Immature natural killer cell (primary cell): ENCODE measurements around the gene IRS1. TPM values are rescaled to one million over a fixed set of nuclear protein-coding genes. Genes with fewer than 3 reads are reported as not detected.
A peak's percentile ranks its signal among the peaks of the same experiment; 100 is the strongest.
"Not testable (repeated sequence)": the region's sequence is repeated elsewhere in the genome, so short reads cannot be mapped to it uniquely, and the experiment has no call there.

Experiments used
- DNase-seq, 3 donors: peaks; one replicate each; pipeline ENCODE4 v3.0.0; 2022; ENCODE audit warnings: mixed read lengths in 1 of 3
- H3K27ac Mint-ChIP-seq, 6 donors: one replicate each; pipeline ENCODE4 v1.8.0; 2020; ENCODE audit warnings: mixed read lengths in 6 of 6, mild to moderate bottlenecking in 5 of 6, inconsistent platforms in 4 of 6, moderate library complexity in 3 of 6
- H3K27me3 Mint-ChIP-seq, 3 donors: one replicate each; pipeline ENCODE4 v1.8.0; 2020 to 2021; ENCODE audit warnings: low read depth in 3 of 3, mild to moderate bottlenecking in 3 of 3, mixed read lengths in 3 of 3, moderate library complexity in 3 of 3, inconsistent platforms in 1 of 3
- H3K36me3 Mint-ChIP-seq, 3 donors: one replicate each; pipeline ENCODE4 v1.8.0; 2020; ENCODE audit warnings: mixed read lengths in 3 of 3, inconsistent platforms in 2 of 3, mild to moderate bottlenecking in 2 of 3
- H3K4me1 Mint-ChIP-seq, 2 donors: one replicate each; pipeline ENCODE4 v1.8.0; 2020; ENCODE audit warnings: inconsistent platforms in 2 of 2, mild to moderate bottlenecking in 2 of 2, mixed read lengths in 2 of 2, moderate library complexity in 1 of 2
- H3K4me3 Mint-ChIP-seq, 5 donors: one replicate each; pipeline ENCODE4 v1.8.0; 2020; ENCODE audit warnings: mild to moderate bottlenecking in 5 of 5, mixed read lengths in 5 of 5, inconsistent platforms in 3 of 5, moderate library complexity in 3 of 5
- H3K9me3 Mint-ChIP-seq, 6 donors: one replicate each; pipeline ENCODE4 v1.8.0; 2020; ENCODE audit warnings: mild to moderate bottlenecking in 6 of 6, mixed read lengths in 6 of 6, inconsistent platforms in 4 of 6, moderate library complexity in 3 of 6
- polyA plus RNA-seq, 3 donors: library from polyadenylated mRNA; unstranded; fragments of 300-500 nt; fragmentation: Illumina TruSeq; gene quantifications; one replicate each; pipeline ENCODE4 v1.2.3, GENCODE V29; 2021

IRS1 gene
- polyA plus RNA-seq, 3 donors from 2014 or later: 0.03 TPM; not detected in 2

DNA sequence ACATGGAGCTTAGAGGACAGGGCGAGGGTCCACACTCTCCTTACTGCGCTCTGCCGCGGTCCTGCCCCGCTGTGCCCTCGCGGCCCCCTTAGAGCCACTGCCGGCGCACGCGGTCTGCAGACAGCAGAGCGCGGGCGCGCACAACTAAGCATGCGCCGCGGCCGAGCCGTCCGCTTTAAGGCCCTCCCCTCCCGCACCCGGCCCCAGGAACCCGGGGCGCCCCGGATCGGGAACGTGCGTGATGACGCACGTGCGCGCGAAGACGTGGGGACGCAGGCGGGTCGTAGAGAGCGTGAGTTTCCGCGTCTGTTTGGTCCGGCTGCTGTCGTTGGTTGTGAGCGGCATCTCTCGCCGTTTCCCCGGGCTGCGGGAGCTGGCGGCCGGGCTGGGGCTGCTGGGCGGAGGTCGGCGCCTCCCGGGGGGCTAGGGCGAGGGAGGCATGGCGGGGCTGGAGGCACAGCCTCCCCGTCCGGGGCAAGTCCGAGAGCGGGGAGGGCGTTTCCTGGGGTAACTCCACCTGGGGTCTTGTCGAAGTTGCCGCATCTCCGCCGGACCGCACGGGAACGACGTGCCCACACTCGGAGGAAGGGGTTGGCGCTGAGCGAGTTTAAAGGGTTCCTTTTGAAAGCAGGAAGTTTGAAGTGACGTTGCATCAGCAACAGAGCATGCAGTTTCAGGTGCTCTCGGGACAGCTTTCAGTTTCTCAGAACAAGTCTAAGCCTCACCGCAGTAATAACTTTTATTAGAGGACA is 36.4 kb upstream of the IRS1 start, which contains the start of gene RHBDD1:
Gene RHBDD1, plus strand, starts transcription at position 259 of the 752 bp plus-strand sequence. CDS start 28,640 bp downstream, outside the sequence.
- DNase-seq: peak; percentile 93
- Mint-ChIP-seq H3K27me3 (peaks cover 3 to 12% (median 8%) of the 10 kb centered on the region in 3 donors), H3K4me3 (peak within 1 kb of the TSS; percentile 96 to 100 (median 97)), H3K27ac (peak within 1 kb of the TSS; percentile 98 to 100 (median 100)), H3K36me3 (peaks cover 0 to 10% (median 4%) of the 10 kb centered on the region in 3 donors), H3K4me1 (peaks cover 33 to 46% of the 10 kb centered on the region in 2 donors), H3K9me3 (no peaks in the 10 kb centered on the region)

DNA sequence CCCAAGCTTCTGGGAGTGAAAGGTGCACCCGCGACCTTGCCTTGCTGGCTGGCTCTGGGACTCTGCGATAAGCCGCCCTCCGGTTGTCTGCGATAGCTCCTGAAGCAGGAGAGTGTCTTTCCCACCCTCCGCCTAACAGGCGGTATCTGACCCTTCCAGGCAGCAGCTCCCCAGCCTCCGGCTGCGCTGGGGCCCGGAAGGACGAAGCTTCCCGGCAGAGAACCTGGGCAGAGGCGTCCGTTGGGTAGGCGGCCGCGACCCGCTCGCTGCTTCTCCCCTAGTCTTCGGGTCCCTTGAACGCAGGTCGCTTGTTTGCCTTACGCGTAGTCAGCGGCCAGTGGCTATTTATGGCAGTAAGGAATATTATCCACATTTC is 35.8 kb upstream of the IRS1 start:
- H3K27ac Mint-ChIP-seq: peak overlapping the region; percentile 98 to 100 (median 100)
- H3K36me3 Mint-ChIP-seq: peaks cover 0 to 12% (median 4%) of the 10 kb centered on the region in 3 donors
- peak overlapping the region; percentile 96 to 100 (median 97) for H3K4me3 Mint-ChIP-seq
- no peak for DNase-seq
- H3K9me3 Mint-ChIP-seq: no peaks in the 10 kb centered on the region
- H3K27me3 Mint-ChIP-seq: peaks cover 3 to 12% (median 8%) of the 10 kb centered on the region in 3 donors
- peaks cover 33 to 46% of the 10 kb centered on the region in 2 donors for H3K4me1 Mint-ChIP-seq

DNA sequence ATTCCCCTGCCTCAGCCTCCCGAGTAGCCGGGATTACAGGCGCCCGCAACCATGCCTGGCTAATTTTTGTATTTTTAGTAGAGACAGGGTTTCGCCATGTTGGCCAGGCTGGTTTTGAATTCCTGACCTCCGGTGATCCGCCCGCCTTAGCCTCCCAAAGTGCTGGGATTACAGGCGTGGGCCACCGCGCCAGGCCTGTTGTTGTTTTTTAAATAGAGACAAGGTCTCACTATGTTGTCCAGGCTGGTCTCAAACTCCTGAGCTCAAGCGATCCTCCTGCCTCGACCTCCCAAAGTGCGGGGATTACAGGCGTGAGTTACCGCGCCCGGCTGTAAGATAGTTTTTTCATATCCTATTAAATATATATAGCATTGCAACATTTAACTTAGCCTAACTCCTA is 35.3 kb upstream of the IRS1 start:
- not testable (repeated sequence) for DNase-seq, H3K27ac Mint-ChIP-seq, H3K9me3 Mint-ChIP-seq
- H3K4me3 Mint-ChIP-seq: peak overlapping the region; percentile 36 to 100 (median 97)
- H3K4me1 Mint-ChIP-seq: peaks cover 29 to 40% of the 10 kb centered on the region in 2 donors
- peaks cover 0 to 12% (median under 1%) of the 10 kb centered on the region in 3 donors for H3K36me3 Mint-ChIP-seq
- peaks cover 3 to 12% (median 8%) of the 10 kb centered on the region in 3 donors for H3K27me3 Mint-ChIP-seq

DNA sequence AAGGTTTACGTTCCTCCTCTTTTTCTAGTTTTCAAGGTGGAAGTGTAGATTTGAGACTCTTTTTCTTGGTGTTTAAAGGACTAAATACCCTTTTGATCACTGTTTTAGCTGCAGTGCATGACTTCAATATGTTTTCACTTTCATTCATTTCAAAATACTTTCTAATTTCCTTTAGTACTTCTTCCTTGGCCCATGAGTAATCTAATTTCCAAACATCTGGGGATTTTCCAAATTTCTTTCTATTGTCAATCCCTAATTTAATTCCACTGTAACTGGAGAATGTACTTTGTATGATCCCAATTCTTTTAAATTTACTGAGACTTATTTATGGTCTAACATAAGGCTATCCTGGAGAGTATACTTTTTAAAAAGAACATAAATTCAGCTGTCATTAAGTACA is 32.4 kb upstream of the IRS1 start:
- H3K9me3 Mint-ChIP-seq: no peaks in the 10 kb centered on the region
- H3K4me3 Mint-ChIP-seq: no peak overlapping the region
- H3K27me3 Mint-ChIP-seq: peaks cover 3 to 12% (median 6%) of the 10 kb centered on the region in 3 donors
- no peak for DNase-seq
- H3K36me3 Mint-ChIP-seq: peaks cover 0 to 12% (median 0%) of the 10 kb centered on the region in 3 donors
- peaks cover 18 to 21% of the 10 kb centered on the region in 2 donors for H3K4me1 Mint-ChIP-seq
- H3K27ac Mint-ChIP-seq: no peak overlapping the region

DNA sequence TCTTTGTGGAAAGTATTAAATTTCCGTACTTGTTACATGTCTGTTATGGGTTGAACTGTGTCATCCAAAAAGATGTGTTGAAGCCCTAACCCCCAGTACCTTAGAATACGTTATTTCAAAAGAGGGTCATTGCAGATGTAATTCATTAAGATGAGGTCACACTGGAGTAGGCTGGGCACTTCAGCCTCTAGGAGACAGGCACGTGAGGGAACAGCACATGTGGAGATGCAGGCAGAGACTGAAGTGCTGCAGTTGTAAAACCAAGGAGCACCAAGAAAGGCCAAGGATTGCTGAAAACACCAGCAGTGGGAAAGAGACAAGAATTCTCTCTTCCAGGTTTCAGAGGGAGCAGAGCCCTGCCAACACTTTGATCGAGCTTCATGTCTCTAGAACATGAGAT is 31.6 kb upstream of the IRS1 start:
- H3K27me3 Mint-ChIP-seq: peaks cover 2 to 12% (median 6%) of the 10 kb centered on the region in 3 donors
- H3K36me3 Mint-ChIP-seq: peaks cover 0 to 12% (median 0%) of the 10 kb centered on the region in 3 donors
- no peaks in the 10 kb centered on the region for H3K9me3 Mint-ChIP-seq
- peaks cover 11 to 13% of the 10 kb centered on the region in 2 donors for H3K4me1 Mint-ChIP-seq
- no peak overlapping the region for H3K27ac Mint-ChIP-seq
- no peak for DNase-seq
- no peak overlapping the region for H3K4me3 Mint-ChIP-seq

DNA sequence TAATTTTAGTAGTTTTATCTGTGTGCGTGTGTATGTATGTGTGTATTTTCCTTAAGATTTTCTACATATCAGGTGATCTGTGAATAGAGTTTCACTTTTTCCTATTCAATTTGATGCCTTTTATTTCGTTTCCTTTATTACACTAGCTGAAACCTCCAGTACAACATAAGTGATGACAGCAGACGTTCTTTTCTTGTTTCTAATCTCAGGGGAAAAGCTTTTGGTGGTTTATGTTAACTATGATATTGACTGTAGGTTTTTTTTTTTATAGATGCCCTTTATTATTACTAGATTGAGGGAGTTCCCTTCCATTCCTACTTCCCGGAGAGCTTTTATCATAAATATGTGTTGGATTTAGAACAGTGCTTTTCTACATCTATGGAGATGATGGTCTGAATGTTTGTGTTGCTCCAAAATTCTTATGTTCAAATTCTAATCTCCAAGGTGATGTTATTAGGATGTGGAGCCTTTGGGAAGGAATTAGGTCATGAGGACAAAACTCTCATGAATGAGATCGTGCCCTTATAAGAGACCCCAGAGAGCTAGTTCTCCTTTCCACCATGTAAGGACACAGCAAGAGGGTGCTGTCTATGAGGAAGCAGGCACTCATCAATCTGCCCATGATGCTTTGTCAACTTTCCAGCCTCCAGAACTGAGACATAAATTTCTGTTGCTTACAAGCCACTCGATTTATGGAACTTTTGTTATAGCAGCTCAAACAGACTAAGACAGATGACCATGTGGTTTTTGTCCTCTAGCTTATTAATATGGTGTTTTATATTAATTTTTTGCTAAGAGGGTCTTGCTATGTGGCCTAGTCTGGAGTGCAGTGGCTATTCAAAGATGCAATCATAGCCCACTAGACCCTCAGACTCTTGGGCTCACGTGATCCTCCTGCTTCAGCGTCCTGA is 30.4 kb upstream of the IRS1 start:
- Mint-ChIP-seq H3K36me3 (peaks cover 0 to 12% (median 0%) of the 10 kb centered on the region in 3 donors), H3K27ac (no peak overlapping the region), H3K4me3 (no peak overlapping the region), H3K4me1 (peaks cover under 1 to 1% of the 10 kb centered on the region in 2 donors), H3K27me3 (peaks cover 0 to 3% (median 0%) of the 10 kb centered on the region in 3 donors), H3K9me3 (no peaks in the 10 kb centered on the region)
- DNase-seq: no peak

DNA sequence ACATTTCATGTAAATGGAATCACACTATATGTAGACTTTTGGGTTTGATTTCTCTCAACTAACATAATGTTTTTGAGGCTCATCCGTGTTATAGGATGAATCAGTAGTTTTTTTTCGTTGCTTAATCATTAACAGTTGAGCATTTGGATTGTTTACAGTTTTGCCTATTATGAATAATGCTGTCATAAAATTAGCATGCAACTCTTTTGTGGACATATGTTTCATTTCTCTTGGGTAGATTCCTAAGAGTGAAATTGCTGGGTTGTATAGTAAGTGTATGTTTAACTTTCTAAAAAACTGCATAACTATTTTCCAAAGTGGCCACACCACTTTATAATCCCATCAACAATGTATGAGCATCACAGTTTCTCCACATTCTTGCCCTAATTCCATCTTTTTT is 28.6 kb upstream of the IRS1 start:
- Mint-ChIP-seq H3K4me1 (no peaks in the 10 kb centered on the region), H3K27me3 (peaks cover 0 to 2% (median 0%) of the 10 kb centered on the region in 3 donors), H3K27ac (no peak overlapping the region), H3K9me3 (peaks cover 0 to 2% (median 0%) of the 10 kb centered on the region in 6 donors), H3K36me3 (peaks cover 0 to 12% (median 0%) of the 10 kb centered on the region in 3 donors), H3K4me3 (no peak overlapping the region)
- no peak for DNase-seq

DNA sequence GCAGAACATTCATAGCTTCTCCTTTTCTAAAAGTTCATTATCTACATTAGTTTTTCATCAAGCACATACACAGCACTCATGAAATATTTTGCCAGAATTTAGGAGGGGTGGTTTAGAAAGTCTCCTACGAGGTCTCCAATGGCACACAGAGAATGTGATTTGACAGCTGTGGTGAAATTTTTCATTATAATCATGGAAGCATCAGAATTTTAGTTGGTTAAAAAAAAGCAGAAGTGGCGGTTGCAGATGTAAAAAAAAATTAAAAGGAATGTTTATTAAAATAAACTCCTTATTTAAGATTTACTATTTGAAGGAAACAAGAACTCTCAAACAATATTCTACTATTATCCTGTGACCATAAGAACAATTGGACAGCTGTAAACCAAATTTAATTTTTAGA is 25.4 kb upstream of the IRS1 start:
- Mint-ChIP-seq H3K9me3 (peaks cover 0 to 4% (median 0%) of the 10 kb centered on the region in 6 donors), H3K4me1 (no peaks in the 10 kb centered on the region), H3K27me3 (peaks cover 0 to 5% (median 2%) of the 10 kb centered on the region in 3 donors), H3K27ac (no peak overlapping the region), H3K4me3 (no peak overlapping the region), H3K36me3 (no peaks in the 10 kb centered on the region)
- no peak for DNase-seq

DNA sequence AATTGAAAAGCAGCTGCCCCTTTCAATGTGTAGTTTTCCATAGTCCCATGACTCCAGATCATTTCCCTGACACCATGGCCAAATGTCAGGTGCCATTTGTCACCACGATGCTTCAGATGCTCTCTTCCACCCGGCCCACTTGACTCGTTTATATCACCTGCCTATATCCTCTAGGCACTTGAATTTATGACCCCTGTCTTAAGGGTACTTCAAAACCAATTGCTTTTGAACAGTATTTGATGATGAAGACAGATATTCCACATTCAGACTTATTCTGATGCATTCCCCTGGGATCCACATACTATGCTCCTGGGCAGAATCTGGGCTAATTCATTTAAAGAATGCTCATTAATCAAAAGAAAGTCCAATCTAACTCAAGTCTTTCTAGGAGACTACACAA is 19.3 kb upstream of the IRS1 start:
- Mint-ChIP-seq H3K9me3 (peaks cover 0 to 2% (median 0%) of the 10 kb centered on the region in 6 donors), H3K4me1 (no peaks in the 10 kb centered on the region), H3K27me3 (peaks cover 0 to 5% (median 2%) of the 10 kb centered on the region in 3 donors), H3K4me3 (no peak overlapping the region), H3K27ac (no peak overlapping the region), H3K36me3 (no peaks in the 10 kb centered on the region)
- DNase-seq: no peak

DNA sequence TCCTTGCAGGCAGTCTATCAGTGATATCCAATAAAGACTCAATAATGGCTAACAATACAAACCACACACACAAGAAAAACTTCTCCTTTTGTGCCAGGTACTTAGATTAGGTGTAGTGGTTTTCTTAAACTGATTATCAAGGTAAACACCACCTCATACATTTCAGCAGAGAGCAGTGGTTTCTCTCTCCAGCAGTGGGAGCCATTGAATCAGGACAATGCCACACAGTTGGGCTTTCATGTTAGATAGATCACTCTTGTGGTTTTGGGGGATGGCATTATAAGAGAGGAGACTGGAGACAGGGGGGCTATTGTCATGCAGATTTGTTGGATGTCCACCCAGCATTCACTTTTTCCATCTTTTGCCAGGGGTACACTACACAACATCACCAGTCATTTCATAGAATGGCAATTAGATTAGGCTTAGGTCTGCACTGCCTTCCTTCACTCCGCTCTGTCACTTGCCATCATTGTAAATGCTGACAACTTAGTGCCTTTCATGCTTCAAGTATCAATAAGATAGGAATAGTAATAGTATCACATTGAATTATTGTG is 13.6 kb upstream of the IRS1 start:
- DNase-seq: no peak
- H3K36me3 Mint-ChIP-seq: no peaks in the 10 kb centered on the region
- H3K27me3 Mint-ChIP-seq: peaks cover 0 to 11% (median 3%) of the 10 kb centered on the region in 3 donors
- H3K9me3 Mint-ChIP-seq: no peaks in the 10 kb centered on the region
- H3K27ac Mint-ChIP-seq: no peak overlapping the region
- no peak overlapping the region for H3K4me3 Mint-ChIP-seq
- H3K4me1 Mint-ChIP-seq: no peaks in the 10 kb centered on the region

DNA sequence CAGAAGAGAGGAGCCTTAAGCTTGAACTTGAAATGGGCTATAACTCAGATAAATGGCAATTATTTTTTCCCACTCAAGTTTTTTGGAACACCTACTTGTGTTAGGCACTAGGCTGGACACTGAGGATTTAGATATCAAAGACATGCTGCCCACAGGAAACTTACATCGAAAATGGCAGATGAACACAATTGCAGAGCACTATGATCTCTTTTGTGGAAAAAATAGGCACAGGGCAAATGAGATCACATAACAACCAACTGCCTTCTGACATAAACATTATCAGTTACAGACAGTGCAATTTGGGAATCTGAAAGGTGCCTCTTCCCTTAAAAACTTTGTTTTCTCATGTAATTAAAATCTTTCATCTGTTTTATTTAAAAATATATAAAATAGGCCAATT is 3.8 kb upstream of the IRS1 start:
- Mint-ChIP-seq H3K27ac (no peak overlapping the region), H3K36me3 (no peaks in the 10 kb centered on the region), H3K4me3 (no peak overlapping the region), H3K27me3 (peaks cover 8 to 10% (median 10%) of the 10 kb centered on the region in 3 donors), H3K4me1 (peaks cover 15 to 17% of the 10 kb centered on the region in 2 donors), H3K9me3 (no peaks in the 10 kb centered on the region)
- no peak for DNase-seq

DNA sequence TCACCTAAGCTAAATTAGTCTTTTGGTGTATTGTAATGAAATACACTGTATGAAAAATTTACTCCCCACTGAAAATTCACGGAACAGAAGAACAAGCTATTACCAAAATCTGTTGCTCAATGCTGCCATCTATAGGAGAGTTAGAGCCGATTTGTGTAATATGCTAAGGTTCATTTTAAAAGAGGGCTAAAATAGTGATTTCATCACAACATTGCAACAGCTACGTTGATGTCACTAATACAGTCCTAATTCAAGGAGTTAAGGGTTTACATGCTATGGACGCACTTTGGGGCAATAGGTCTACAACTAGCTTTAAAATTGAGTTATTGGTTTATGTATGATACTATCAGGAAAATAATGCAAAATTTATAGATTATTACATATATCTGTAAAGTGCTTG is 3.0 kb upstream of the IRS1 start:
- Mint-ChIP-seq H3K4me1 (peaks cover 15 to 17% of the 10 kb centered on the region in 2 donors), H3K4me3 (no peak overlapping the region), H3K36me3 (no peaks in the 10 kb centered on the region), H3K27me3 (peaks cover 10 to 13% (median 12%) of the 10 kb centered on the region in 3 donors), H3K9me3 (no peaks in the 10 kb centered on the region), H3K27ac (no peak overlapping the region)
- DNase-seq: peak; percentile 52 to 67 (median 59)

DNA sequence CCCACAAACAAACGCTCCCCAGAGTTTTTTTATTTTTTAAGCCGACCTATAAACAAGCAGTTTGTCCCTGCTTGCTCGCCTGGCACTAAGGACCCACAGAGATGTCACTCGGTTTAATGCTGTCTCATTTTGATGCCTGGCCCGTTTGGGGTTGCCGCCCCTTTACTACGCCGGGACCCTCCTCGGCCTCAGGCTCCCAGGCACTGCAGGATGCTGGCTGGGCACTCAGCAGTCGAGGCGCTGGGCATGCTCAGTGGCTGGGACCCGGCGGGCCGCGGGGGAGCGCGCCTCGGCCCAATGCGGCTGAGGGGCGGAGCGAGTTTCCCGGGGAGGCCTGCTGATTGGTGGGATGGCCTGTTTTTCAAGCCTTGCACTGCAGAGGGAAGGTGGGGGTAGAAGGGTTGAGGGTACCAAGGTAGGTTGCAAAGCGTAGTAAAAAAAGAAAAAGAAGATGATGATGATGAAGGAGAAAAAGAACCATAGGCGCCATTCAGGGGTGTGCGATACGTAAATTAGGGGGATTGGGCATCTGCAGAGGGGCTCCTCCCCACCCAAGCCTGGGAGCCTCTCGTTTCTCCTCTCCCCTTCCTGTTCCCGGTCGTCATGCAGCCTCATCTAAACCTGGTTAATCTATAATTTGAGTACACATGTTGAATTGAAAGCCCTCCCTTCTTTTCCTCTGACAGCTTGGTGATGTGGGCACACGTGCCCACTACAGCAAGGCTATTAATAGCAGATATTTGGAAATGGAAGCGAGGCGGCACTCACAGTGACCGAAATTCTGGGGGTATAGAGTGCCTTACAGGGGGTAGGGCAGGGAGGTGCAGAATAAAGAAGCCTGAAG is 1.5 kb upstream of the IRS1 start:
- Mint-ChIP-seq H3K4me3 (peak overlapping the region; percentile 31 to 75 (median 65)), H3K9me3 (no peaks in the 10 kb centered on the region), H3K27me3 (peaks cover 11 to 16% (median 13%) of the 10 kb centered on the region in 3 donors), H3K4me1 (peaks cover 15 to 17% of the 10 kb centered on the region in 2 donors), H3K27ac (no peak overlapping the region), H3K36me3 (no peaks in the 10 kb centered on the region)
- DNase-seq: peak in 1 of 3 donors; percentile 9
